ENCODE results near the gene PELI2.

The PELI2 gene

GRCh38 chr14:56137849-56138248, 19.6 kb downstream of the PELI2 start:
- no peak for ATAC-seq
- TF ChIP-seq BACH2 (CRISPR knock-in tag; IDR thresholded peaks at IDR 0.05; ENCODE audit: borderline replicate concordance) (no peak), GLIS3 (CRISPR knock-in tag; IDR thresholded peaks at IDR 0.05) (no peak), PATZ1 (CRISPR knock-in tag; IDR thresholded peaks at IDR 0.05; ENCODE audit: borderline replicate concordance) (no peak)
- TF ChIP-seq, protein P1, sequence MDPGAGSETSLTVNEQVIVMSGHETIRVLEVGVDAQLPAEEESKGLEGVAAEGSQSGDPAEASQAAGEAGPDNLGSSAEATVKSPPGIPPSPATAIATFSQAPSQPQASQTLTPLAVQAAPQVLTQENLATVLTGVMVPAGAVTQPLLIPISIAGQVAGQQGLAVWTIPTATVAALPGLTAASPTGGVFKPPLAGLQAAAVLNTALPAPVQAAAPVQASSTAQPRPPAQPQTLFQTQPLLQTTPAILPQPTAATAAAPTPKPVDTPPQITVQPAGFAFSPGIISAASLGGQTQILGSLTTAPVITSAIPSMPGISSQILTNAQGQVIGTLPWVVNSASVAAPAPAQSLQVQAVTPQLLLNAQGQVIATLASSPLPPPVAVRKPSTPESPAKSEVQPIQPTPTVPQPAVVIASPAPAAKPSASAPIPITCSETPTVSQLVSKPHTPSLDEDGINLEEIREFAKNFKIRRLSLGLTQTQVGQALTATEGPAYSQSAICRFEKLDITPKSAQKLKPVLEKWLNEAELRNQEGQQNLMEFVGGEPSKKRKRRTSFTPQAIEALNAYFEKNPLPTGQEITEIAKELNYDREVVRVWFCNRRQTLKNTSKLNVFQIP (CRISPR knock-in tag; IDR thresholded peaks at IDR 0.05; ENCODE audit: borderline replicate concordance, low read depth) = no peak

DNA sequence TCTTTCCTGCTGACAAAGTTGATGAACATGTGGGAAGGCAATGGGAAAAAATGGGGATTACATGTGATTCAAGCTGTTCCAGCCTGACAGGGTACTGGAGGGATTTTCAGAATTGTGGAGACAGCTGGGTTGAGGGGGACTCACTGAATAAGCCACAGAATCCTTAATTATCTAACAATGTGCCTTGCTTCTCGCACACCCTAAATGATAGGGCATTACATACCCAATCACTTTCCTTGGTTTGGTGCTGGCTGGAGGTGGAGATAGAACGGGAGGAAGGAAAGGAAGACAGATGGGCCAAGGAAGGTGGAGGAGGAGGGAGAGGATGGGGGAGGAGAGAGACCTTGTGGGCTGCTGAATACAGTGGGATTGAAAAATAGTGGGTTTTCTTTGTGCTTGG, 20.7 kb downstream of the PELI2 start:
- TF ChIP-seq ESRRG (CRISPR knock-in tag; IDR thresholded peaks at IDR 0.05) (no peak), RARB (CRISPR knock-in tag; IDR thresholded peaks at IDR 0.05) (no peak), CREB5 (CRISPR knock-in tag; IDR thresholded peaks at IDR 0.05; ENCODE audit: low read depth) (no peak), ISL1 (CRISPR knock-in tag; IDR thresholded peaks at IDR 0.05) (no peak), TSHZ2 (CRISPR knock-in tag; IDR thresholded peaks at IDR 0.05) (no peak), OSR1 (CRISPR knock-in tag; IDR thresholded peaks at IDR 0.05) (no peak), ZC3H10 (CRISPR knock-in tag; IDR thresholded peaks at IDR 0.05) (no peak), TOX (CRISPR knock-in tag; IDR thresholded peaks at IDR 0.05; ENCODE audit: borderline replicate concordance) (no peak), ZNF565 (CRISPR knock-in tag; conservative IDR thresholded peaks at IDR 0.05; ENCODE audit: low read depth) (no peak), ZFP3 (CRISPR knock-in tag; IDR thresholded peaks at IDR 0.05) (no peak), PPARA (CRISPR knock-in tag; IDR thresholded peaks at IDR 0.05; ENCODE audit: borderline replicate concordance) (no peak), ARNTL (CRISPR knock-in tag; IDR thresholded peaks at IDR 0.05; ENCODE audit: borderline replicate concordance, low read depth) (no peak)
- TF ChIP-seq, protein P1 (CRISPR knock-in tag; IDR thresholded peaks at IDR 0.05; ENCODE audit: borderline replicate concordance, low read depth) = no peak
- ATAC-seq = no peak

DNA sequence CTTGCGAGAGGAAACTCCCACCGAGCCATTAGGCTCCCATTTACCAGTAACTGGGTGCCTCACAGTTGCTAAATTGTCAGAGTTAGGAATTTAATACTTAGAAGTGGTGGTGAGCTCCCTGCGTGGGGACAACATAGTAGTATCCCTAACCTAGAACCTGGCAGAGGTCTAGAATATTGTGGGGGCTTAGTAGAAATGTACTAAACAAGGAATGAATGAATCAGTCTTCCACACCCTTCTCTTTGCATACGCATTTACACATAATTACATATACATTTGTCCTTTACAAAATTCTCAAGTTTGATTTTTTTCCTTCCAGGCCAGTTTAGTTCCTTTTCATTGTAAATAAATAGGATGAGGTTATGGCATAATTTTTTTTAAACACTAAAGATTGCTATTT, 24.1 kb downstream of the PELI2 start:
- TF ChIP-seq CSDC2 (CRISPR knock-in tag; IDR thresholded peaks at IDR 0.05) (no peak), ZFP3 (CRISPR knock-in tag; IDR thresholded peaks at IDR 0.05) (no peak), CSRNP3 (CRISPR knock-in tag; IDR thresholded peaks at IDR 0.05) (no peak), PATZ1 (CRISPR knock-in tag; IDR thresholded peaks at IDR 0.05; ENCODE audit: borderline replicate concordance) (no peak)
- TF ChIP-seq, protein P1 (CRISPR knock-in tag; IDR thresholded peaks at IDR 0.05; ENCODE audit: borderline replicate concordance, low read depth) = no peak
- no peak for ATAC-seq

All from SK-N-SH treated with all-trans-retinoic acid at 6 μM for 48 hours (cell line).